HepG2 (cell line): ENCODE data around the gene STC2. TPM values are rescaled to one million over a fixed set of nuclear protein-coding genes. Genes with fewer than 3 reads are reported as not detected.

Experiments
- CSRNP2 ChIP-seq: sonication (generic); formaldehyde crosslinking; conservative IDR thresholded peaks from 2 replicates; pipeline ENCODE4 v1.8.0; 2022; ENCODE audit warnings: low read depth, missing genetic modification reagents
- DMAP1 ChIP-seq: IDR thresholded peaks from 2 replicates; pipeline ENCODE4 v1.6.1; 2016
- DR1 ChIP-seq: sonication (generic); formaldehyde crosslinking; IDR thresholded peaks from 2 replicates; pipeline ENCODE4 v1.8.0; 2021; ENCODE audit warnings: mild to moderate bottlenecking, missing genetic modification reagents, inconsistent platforms
- JUND ChIP-seq: sonication (generic); formaldehyde crosslinking; IDR thresholded peaks from 2 replicates; pipeline ENCODE4 v1.8.0; 2022; ENCODE audit warnings: mild to moderate bottlenecking, missing genetic modification reagents
- MED1 ChIP-seq: sonication (generic); formaldehyde crosslinking; IDR thresholded peaks from 2 replicates; pipeline ENCODE4 v1.4.0; 2020; ENCODE audit warnings: missing genetic modification reagents
- MTF2 ChIP-seq: sonication (generic); formaldehyde crosslinking; IDR thresholded peaks from 2 replicates; pipeline ENCODE4 v1.5.0; 2020; ENCODE audit warnings: missing genetic modification reagents, borderline replicate concordance
- NCOA1 ChIP-seq: sonication (generic); formaldehyde crosslinking; IDR thresholded peaks from 2 replicates; pipeline ENCODE4 v1.9.0; 2021; ENCODE audit warnings: missing genetic modification reagents
- SIN3A ChIP-seq: IDR thresholded peaks from 2 replicates; pipeline ENCODE4 v1.6.1; 2011; ENCODE audit warnings: low read depth, mild to moderate bottlenecking, control low read depth, low read length, borderline replicate concordance
- ZNF224 ChIP-seq: sonication (generic); formaldehyde crosslinking; IDR thresholded peaks from 2 replicates; pipeline ENCODE4 v1.5.0; 2020; ENCODE audit warnings: mild to moderate bottlenecking, missing genetic modification reagents
- ZNF883 ChIP-seq: sonication (generic); formaldehyde crosslinking; IDR thresholded peaks from 2 replicates; pipeline ENCODE4 v1.5.1; 2020; ENCODE audit warnings: mild to moderate bottlenecking, missing genetic modification reagents; ENCODE audit errors: not compliant biosample characterization
- polyA plus RNA-seq, 8 experiments: library from polyadenylated mRNA; depleted of rRNA in 3 of 8; stranded (reverse) in 7 of 8; unstranded in 1 of 8; fragments of >200 nt; fragmentation: Illumina TruSeq in 4 of 8; extraction: Trizol in 4 of 8; gene quantifications; 2 replicates each; pipeline versions ENCODE4 v1.2.1 to v1.2.3, GENCODE V29; 2011 to 2016; ENCODE audit warnings: low read depth in 4 of 8, missing spikeins in 1 of 8, mixed read lengths in 1 of 8; ENCODE audit not compliant: insufficient read depth in 1 of 8
- total RNA-seq, 5 experiments: library from RNA; depleted of rRNA; stranded (reverse); fragments of >200 nt; fragmentation: Illumina TruSeq; extraction: Trizol; gene quantifications; 2 replicates each; pipeline ENCODE4 v1.2.3, GENCODE V29; 2016; ENCODE audit warnings: low read depth in 1 of 5
- TF ChIP-seq, protein P1 (sequence below): IDR thresholded peaks from 2 replicates; pipeline ENCODE4 v1.4.0; 2020; ENCODE audit warnings: mild to moderate bottlenecking, missing genetic modification reagents

STC2 gene
- total and polyA plus RNA-seq, 2 of the 13 experiments (the other 11 are each of a cell fraction or from before 2014, with no cell fraction given): 27.1 to 69.2 TPM

GRCh38 chr5:173296737-173297676, 31.2 kb downstream of the STC2 start (continued):
- TF ChIP-seq DR1 (CRISPR knock-in tag) (no peak), ZNF224 (no peak), CSRNP2 (no peak), ZNF883 (CRISPR knock-in tag) (no peak), MTF2 (CRISPR knock-in tag) (no peak), DMAP1 (no peak), MED1 (CRISPR knock-in tag) (peak; percentile 63; the same call in 1 of the 2 replicates), SIN3A (peak; percentile 50; the same call in 1 of the 2 replicates), NCOA1 (CRISPR knock-in tag) (no peak), JUND (CRISPR knock-in tag) (0 out of 2 replicates have a peak, but pooled peaks have one; percentile 32)
- TF ChIP-seq, protein P1, sequence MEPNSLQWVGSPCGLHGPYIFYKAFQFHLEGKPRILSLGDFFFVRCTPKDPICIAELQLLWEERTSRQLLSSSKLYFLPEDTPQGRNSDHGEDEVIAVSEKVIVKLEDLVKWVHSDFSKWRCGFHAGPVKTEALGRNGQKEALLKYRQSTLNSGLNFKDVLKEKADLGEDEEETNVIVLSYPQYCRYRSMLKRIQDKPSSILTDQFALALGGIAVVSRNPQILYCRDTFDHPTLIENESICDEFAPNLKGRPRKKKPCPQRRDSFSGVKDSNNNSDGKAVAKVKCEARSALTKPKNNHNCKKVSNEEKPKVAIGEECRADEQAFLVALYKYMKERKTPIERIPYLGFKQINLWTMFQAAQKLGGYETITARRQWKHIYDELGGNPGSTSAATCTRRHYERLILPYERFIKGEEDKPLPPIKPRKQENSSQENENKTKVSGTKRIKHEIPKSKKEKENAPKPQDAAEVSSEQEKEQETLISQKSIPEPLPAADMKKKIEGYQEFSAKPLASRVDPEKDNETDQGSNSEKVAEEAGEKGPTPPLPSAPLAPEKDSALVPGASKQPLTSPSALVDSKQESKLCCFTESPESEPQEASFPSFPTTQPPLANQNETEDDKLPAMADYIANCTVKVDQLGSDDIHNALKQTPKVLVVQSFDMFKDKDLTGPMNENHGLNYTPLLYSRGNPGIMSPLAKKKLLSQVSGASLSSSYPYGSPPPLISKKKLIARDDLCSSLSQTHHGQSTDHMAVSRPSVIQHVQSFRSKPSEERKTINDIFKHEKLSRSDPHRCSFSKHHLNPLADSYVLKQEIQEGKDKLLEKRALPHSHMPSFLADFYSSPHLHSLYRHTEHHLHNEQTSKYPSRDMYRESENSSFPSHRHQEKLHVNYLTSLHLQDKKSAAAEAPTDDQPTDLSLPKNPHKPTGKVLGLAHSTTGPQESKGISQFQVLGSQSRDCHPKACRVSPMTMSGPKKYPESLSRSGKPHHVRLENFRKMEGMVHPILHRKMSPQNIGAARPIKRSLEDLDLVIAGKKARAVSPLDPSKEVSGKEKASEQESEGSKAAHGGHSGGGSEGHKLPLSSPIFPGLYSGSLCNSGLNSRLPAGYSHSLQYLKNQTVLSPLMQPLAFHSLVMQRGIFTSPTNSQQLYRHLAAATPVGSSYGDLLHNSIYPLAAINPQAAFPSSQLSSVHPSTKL (CRISPR knock-in tag): peak; percentile 68
